Neuronal stem cell (in vitro differentiated cells): ENCODE data around the gene ZNF484.
A peak's percentile ranks its signal among the peaks of the same experiment; 100 is the strongest.
"Not testable (repeated sequence)": the region's sequence is repeated elsewhere in the genome, so short reads cannot be mapped to it uniquely, and the experiment has no call there.

Experiments
- DNase-seq: peaks from one replicate; pipeline ENCODE4 v3.0.0-alpha.2; 2013; ENCODE audit warnings: low spot score
- H2AFZ ChIP-seq: one replicate; pipeline ENCODE4 v1.6.1; 2013; ENCODE audit warnings: mild to moderate bottlenecking, low read length, inconsistent platforms
- H2AK5ac ChIP-seq: 2 replicates; pipeline ENCODE4 v1.6.1; 2013; ENCODE audit warnings: low read depth, mild to moderate bottlenecking, inconsistent platforms, low read length, moderate library complexity, mixed read lengths
- H2BK120ac ChIP-seq: 2 replicates; pipeline ENCODE4 v1.6.1; 2013; ENCODE audit warnings: low read depth, mild to moderate bottlenecking, inconsistent platforms, low read length, moderate library complexity, mixed read lengths
- H2BK12ac ChIP-seq: one replicate; pipeline ENCODE4 v1.6.1; 2013; ENCODE audit warnings: low read length, inconsistent platforms
- H2BK15ac ChIP-seq: 2 replicates; pipeline ENCODE4 v1.6.1; 2013; ENCODE audit warnings: mild to moderate bottlenecking, low read length, inconsistent platforms, mixed read lengths
- H2BK5ac ChIP-seq: one replicate; pipeline ENCODE4 v1.6.1; 2013; ENCODE audit warnings: inconsistent platforms, mild to moderate bottlenecking, low read length, moderate library complexity
- H3K14ac ChIP-seq: one replicate; pipeline ENCODE4 v1.6.1; 2013; ENCODE audit warnings: low read length, inconsistent platforms
- H3K18ac ChIP-seq: 2 replicates; pipeline ENCODE4 v1.6.1; 2013; ENCODE audit warnings: low read length, inconsistent platforms
- H3K23ac ChIP-seq: 2 replicates; pipeline ENCODE4 v1.6.1; 2013; ENCODE audit warnings: low read depth, mild to moderate bottlenecking, mixed read lengths, low read length, inconsistent platforms; ENCODE audit not compliant: poor library complexity
- H3K27ac ChIP-seq: replicated peaks from 3 replicates; pipeline ENCODE4 v1.5.1; 2013; ENCODE audit warnings: low read length, inconsistent platforms
- H3K27me3 ChIP-seq, 3 experiments: 2 replicates each; pipeline ENCODE4 v1.6.1; 2013; ENCODE audit warnings: low read length in 3 of 3, mild to moderate bottlenecking in 2 of 3, inconsistent platforms in 1 of 3, low read depth in 1 of 3, mixed read lengths in 1 of 3, moderate library complexity in 1 of 3; ENCODE audit not compliant: control insufficient read depth in 3 of 3, insufficient read depth in 3 of 3
- H3K36me3 ChIP-seq, 2 donors: replicated peaks in 1 of 2; 2 replicates each; pipeline ENCODE4 v1.6.1; 2013; ENCODE audit warnings: low read length in 2 of 2; ENCODE audit not compliant: control insufficient read depth in 2 of 2, insufficient read depth in 2 of 2
- H3K4ac ChIP-seq: 2 replicates; pipeline ENCODE4 v1.6.1; 2013; ENCODE audit warnings: inconsistent platforms, mild to moderate bottlenecking, low read length, moderate library complexity
- H3K4me1 ChIP-seq, 2 donors: 1 replicate in 1 of 2; 2 replicates in 1 of 2; pipeline ENCODE4 v1.6.1; 2013; ENCODE audit warnings: low read length in 2 of 2, low read depth in 1 of 2; ENCODE audit not compliant: control insufficient read depth in 2 of 2, insufficient read depth in 1 of 2
- H3K4me2 ChIP-seq: one replicate; pipeline ENCODE4 v1.6.1; 2013; ENCODE audit warnings: mild to moderate bottlenecking, low read length, inconsistent platforms; ENCODE audit not compliant: insufficient read depth, poor library complexity, severe bottlenecking
- H3K4me3 ChIP-seq, 2 donors: 2 replicates each; pipeline ENCODE4 v1.5.1; 2013; ENCODE audit warnings: low read length in 2 of 2, mild to moderate bottlenecking in 2 of 2, inconsistent platforms in 1 of 2, moderate library complexity in 1 of 2
- H3K79me1 ChIP-seq: one replicate; pipeline ENCODE4 v1.6.1; 2013; ENCODE audit warnings: low read depth, mild to moderate bottlenecking, inconsistent platforms, low read length, moderate library complexity
- H3K9ac ChIP-seq: one replicate; pipeline ENCODE4 v1.6.1; 2013; ENCODE audit warnings: mild to moderate bottlenecking, low read depth, low read length, inconsistent platforms; ENCODE audit not compliant: poor library complexity
- H3K9me3 ChIP-seq, 2 donors: replicated peaks in 1 of 2; 2 replicates each; pipeline versions ENCODE3 to v1.6.1; 2013; ENCODE audit warnings: low read length in 2 of 2, mild to moderate bottlenecking in 2 of 2, inconsistent platforms in 1 of 2, low read depth in 1 of 2, mixed read lengths in 1 of 2, moderate library complexity in 1 of 2; ENCODE audit not compliant: control insufficient read depth in 2 of 2, insufficient read depth in 1 of 2
- H4K8ac ChIP-seq: one replicate; pipeline ENCODE4 v1.6.1; 2013; ENCODE audit warnings: low read depth, mild to moderate bottlenecking, inconsistent platforms, low read length, moderate library complexity
- H4K91ac ChIP-seq: one replicate; pipeline ENCODE4 v1.6.1; 2013; ENCODE audit warnings: low read length, low read depth, mild to moderate bottlenecking, inconsistent platforms; ENCODE audit not compliant: poor library complexity
- WGBS, 2 donors: extraction: QIAGEN DNeasy Blood & Tissue Kit; methylation state at CpG; one replicate each; pipeline ENCODE4 v1.1.7; 2013; ENCODE audit warnings: missing lambda C conversion rate in 2 of 2, mixed read lengths in 1 of 2; ENCODE audit not compliant: insufficient read length in 2 of 2, insufficient replicate concordance in 1 of 2; ENCODE audit errors: extremely low coverage in 2 of 2; 5-methylcytosine and 5-hydroxymethylcytosine counted together

ZNF484 gene

DNA sequence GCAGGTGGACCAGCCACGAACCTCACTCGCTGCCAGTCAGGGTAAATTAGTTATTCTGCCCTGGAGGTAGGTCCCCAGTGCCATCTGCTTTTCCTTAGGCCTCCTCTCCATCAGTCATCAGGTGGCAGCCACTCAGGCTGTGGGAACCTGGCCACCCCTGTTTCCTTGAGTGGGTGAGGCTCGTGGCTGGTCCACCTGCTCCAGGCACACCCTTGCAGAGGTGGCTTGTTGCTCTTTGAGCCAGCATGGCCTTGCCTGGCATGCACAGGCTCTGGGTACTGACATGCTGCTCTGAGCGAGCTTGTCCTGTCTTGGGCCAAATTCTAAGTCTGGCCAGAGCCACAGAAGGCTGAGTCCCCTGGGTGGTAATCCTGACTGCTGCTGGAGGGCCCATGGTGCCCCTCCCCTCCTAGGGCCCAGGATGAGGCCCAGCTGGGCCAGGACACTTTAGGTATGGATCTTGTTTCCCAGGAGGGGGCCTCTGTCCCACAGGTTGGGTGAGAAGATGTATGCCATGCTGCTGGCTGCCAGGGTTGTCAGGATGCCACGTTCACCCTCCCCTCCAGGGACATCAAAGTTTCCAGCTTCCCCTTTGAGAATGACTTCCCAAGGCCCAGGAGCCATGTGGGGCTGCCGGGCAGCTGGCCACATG lies 17.0 kb upstream of the ZNF484 start:
- Histone ChIP-seq H2BK12ac (peak overlapping the region; percentile 10), H3K9me3 (no peaks in the 10 kb centered on the region), H3K18ac (no peak overlapping the region), H3K27me3 (peaks cover 0 to 4% (median 0%) of the 10 kb centered on the region in 3 experiments), H3K79me1 (no peaks in the 10 kb centered on the region), H3K36me3 (no peaks in the 10 kb centered on the region), H4K8ac (no peak overlapping the region), H3K9ac (no peak overlapping the region), H3K4ac (no peak overlapping the region), H3K27ac (no peak overlapping the region), H2BK15ac (no peak overlapping the region), H2AFZ (no peak overlapping the region), H4K91ac (no peak overlapping the region), H2BK5ac (no peak overlapping the region), H2BK120ac (no peak overlapping the region), H3K4me2 (no peak overlapping the region), H3K14ac (peak overlapping the region; percentile 82), H3K4me3 (no peak overlapping the region), H3K4me1 (no peaks in the 10 kb centered on the region), H3K23ac (no peak overlapping the region), H2AK5ac (no peak overlapping the region)
- WGBS, 2 donors: no CpG with 5 or more reads among the region's 6 CpGs
- no peak for DNase-seq

DNA sequence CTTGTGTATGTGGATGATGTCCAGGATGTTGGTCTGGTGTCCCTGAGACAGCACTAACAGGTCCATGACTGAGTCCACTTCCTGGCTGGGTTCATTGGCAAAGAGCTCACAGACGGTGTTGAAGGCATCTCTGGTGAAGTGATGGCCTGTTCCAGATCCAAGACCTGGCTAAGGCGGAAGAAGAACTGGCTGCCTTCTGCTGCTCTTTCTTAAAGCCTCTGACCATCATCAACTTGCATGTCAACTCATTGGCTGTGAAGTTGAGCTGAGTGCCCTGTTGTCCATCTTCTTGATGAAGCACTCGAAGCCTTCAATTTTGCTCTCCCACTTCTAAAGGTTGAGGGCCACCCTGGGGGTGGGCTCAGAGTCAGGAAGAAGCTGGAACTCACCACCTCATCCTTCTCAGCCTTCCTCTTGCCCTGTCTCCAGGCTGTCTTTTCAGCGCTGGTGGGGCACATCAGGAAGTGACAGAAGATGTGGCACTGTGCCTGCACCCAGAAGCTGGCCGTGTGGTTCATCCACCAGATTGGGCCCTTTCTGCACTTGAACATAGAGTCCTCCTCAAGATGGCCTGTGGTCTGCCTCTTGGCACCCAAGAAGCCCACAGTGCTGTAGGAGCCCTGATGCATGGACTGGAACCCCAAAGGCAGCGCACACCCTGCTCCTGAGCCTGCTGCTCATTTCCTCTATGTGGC lies 16.2 kb upstream of the ZNF484 start:
- not testable (repeated sequence) for H3K4me3 ChIP-seq, H3K79me1 ChIP-seq, H2BK120ac ChIP-seq, H3K4ac ChIP-seq, H3K27me3 ChIP-seq, H3K14ac ChIP-seq, H3K18ac ChIP-seq, H2BK5ac ChIP-seq, H3K4me1 ChIP-seq, H4K91ac ChIP-seq, DNase-seq, H3K23ac ChIP-seq, H2AK5ac ChIP-seq, H2BK12ac ChIP-seq, H3K9me3 ChIP-seq, H3K36me3 ChIP-seq, H3K27ac ChIP-seq, H3K4me2 ChIP-seq, H2AFZ ChIP-seq, H4K8ac ChIP-seq, H2BK15ac ChIP-seq, H3K9ac ChIP-seq
- WGBS, 2 donors: no CpG with 5 or more reads among the region's 6 CpGs

DNA sequence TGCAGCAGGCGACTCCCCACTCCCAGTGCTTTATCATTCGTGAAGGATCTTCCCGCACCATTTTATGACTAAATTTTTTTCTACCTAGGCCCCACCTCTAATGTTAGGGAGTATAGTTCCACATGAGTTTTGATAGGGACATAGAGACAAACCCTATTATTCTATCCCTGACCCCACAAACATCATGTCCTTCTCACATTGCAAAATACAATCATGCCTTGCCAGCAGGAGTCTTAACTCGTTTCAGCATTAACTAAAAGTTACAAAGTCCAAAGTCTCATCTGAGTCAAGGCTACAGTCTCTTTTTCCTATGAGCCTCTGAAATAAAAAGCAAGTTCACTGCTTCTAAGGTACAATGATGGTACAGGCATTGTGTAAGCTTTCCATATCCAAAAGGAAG lies 14.4 kb upstream of the ZNF484 start:
- H3K4me3 ChIP-seq, H3K18ac ChIP-seq, H3K4ac ChIP-seq, H2BK12ac ChIP-seq, H2AFZ ChIP-seq, H3K27ac ChIP-seq, H2AK5ac ChIP-seq, H3K79me1 ChIP-seq, H3K36me3 ChIP-seq, H2BK15ac ChIP-seq, H3K9ac ChIP-seq, H4K91ac ChIP-seq, H3K4me2 ChIP-seq, H3K23ac ChIP-seq, H2BK5ac ChIP-seq, H2BK120ac ChIP-seq, H4K8ac ChIP-seq, H3K14ac ChIP-seq, H3K4me1 ChIP-seq, DNase-seq, H3K9me3 ChIP-seq: not testable (repeated sequence)
- peaks cover 0 to 13% (median 0%) of the 10 kb centered on the region in 3 experiments for H3K27me3 ChIP-seq
- WGBS, 2 donors: no CpG with 5 or more reads among the region's 4 CpGs

DNA sequence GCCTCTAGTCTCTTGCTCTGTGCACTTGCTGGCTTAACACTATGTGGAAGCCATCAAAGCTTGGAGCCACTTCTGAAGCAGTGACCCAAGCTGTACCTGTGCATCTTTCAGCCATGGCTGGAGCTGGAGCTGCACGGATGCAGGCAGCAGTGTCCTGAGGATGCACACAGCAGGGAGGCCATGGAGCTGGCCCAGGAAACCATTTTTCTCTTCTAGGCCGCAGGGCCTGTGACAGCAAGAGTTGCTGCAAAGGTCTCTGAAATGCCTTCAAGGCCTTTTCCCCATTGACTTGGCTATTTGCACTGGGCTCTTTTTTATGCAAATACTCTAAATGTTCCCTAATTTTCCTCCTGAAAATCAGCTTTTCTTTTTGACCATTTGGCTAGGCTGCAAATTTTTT lies 12.9 kb upstream of the ZNF484 start:
- peaks cover 0 to 18% (median 0%) of the 10 kb centered on the region in 3 experiments for H3K27me3 ChIP-seq
- H3K79me1 ChIP-seq: no peaks in the 10 kb centered on the region
- H2BK15ac ChIP-seq: no peak overlapping the region
- H3K4me3 ChIP-seq: no peak overlapping the region
- no CpG with 5 or more reads among the region's 2 CpGs for WGBS, 2 donors
- H3K4me2 ChIP-seq: no peak overlapping the region
- no peak overlapping the region for H2BK120ac ChIP-seq
- DNase-seq: no peak
- no peak overlapping the region for H3K9ac ChIP-seq
- H3K27ac ChIP-seq: no peak overlapping the region
- no peak overlapping the region for H4K8ac ChIP-seq
- H3K4me1 ChIP-seq: no peaks in the 10 kb centered on the region
- H3K23ac ChIP-seq: no peak overlapping the region
- H3K36me3 ChIP-seq: no peaks in the 10 kb centered on the region
- H4K91ac ChIP-seq: no peak overlapping the region
- no peak overlapping the region for H3K4ac ChIP-seq
- no peaks in the 10 kb centered on the region for H3K9me3 ChIP-seq
- H3K14ac ChIP-seq: no peak overlapping the region
- H2AFZ ChIP-seq: no peak overlapping the region
- H2AK5ac ChIP-seq: no peak overlapping the region
- no peak overlapping the region for H3K18ac ChIP-seq
- no peak overlapping the region for H2BK12ac ChIP-seq
- no peak overlapping the region for H2BK5ac ChIP-seq
